Fibroblast of pulmonary artery (primary cell): ENCODE results near the gene PGLYRP2.

Experiments
- DNase-seq: peaks from one replicate; pipeline ENCODE4 v3.0.0-alpha.2; 2010; ENCODE audit warnings: low read depth
- H3K4me3 ChIP-seq: replicated peaks from 2 replicates; pipeline ENCODE4 v1.5.1; 2011; ENCODE audit warnings: low read depth, mild to moderate bottlenecking, control low read depth, low read length, moderate library complexity
- CTCF ChIP-seq: IDR thresholded peaks from 2 replicates; pipeline ENCODE4 v1.5.1; 2011; ENCODE audit warnings: mild to moderate bottlenecking, control low read depth, low read length, inconsistent platforms; ENCODE audit errors: missing control alignments

PGLYRP2 gene

GRCh38 chr19:15432629-15433518 lies 46.4 kb downstream of the PGLYRP2 start:
- H3K4me3 ChIP-seq, result peak overlapping the region; percentile 62
- TF ChIP-seq CTCF, result no peak
- DNase-seq, result peak; percentile 88

- TF ChIP-seq CTCF, result no peak
- DNase-seq, result no peak
- H3K4me3 ChIP-seq, result peak overlapping the region; percentile 89
Observed at GRCh38 chr19:15432018-15432494, 47.2 kb downstream of the PGLYRP2 start.

- H3K4me3 ChIP-seq, result peak overlapping the region; percentile 89
Observed at GRCh38 chr19:15431396-15432017, 47.8 kb downstream of the PGLYRP2 start.

GRCh38 chr19:15430526-15431120 lies 48.7 kb downstream of the PGLYRP2 start:
- no peak for DNase-seq
- peak overlapping the region; percentile 89 for H3K4me3 ChIP-seq
- no peak for TF ChIP-seq CTCF

More at GRCh38 chr19:15431396-15432017, 47.8 kb downstream of the PGLYRP2 start:
- DNase-seq, result no peak
- no peak for TF ChIP-seq CTCF

GRCh38 chr19:15429825-15430467 lies 49.4 kb downstream of the PGLYRP2 start:
- H3K4me3 ChIP-seq, result no peak overlapping the region
- no peak for TF ChIP-seq CTCF

GRCh38 chr19:15428956-15429824 lies 50.1 kb downstream of the PGLYRP2 start:
- no peak for DNase-seq
- no peak for TF ChIP-seq CTCF

More at GRCh38 chr19:15429825-15430467, 49.4 kb downstream of the PGLYRP2 start:
- no peak for DNase-seq

More at GRCh38 chr19:15428956-15429824, 50.1 kb downstream of the PGLYRP2 start:
- H3K4me3 ChIP-seq, result no peak overlapping the region
